NOMO-1 (cell line): ENCODE results near the gene CTTNBP2NL.
A peak's percentile ranks its signal among the peaks of the same experiment; 100 is the strongest.
"Not testable (repeated sequence)": the region's sequence is repeated elsewhere in the genome, so short reads cannot be mapped to it uniquely, and the experiment has no call there.

Experiments used
- DNase-seq, 2 experiments: peaks; one replicate each; lab custom pipeline; 2025; ENCODE audit not compliant: unreplicated experiment in 2 of 2; lab: John Stamatoyannopoulos, UW

The CTTNBP2NL gene

GRCh38 chr1:112386024-112386723 is 9.8 kb upstream of the CTTNBP2NL start:
- DNase-seq, result no peak

GRCh38 chr1:112386731-112387346 is 9.2 kb upstream of the CTTNBP2NL start:
- DNase-seq, result no peak

GRCh38 chr1:112387807-112388206 is 8.2 kb upstream of the CTTNBP2NL start:
- no peak for DNase-seq

GRCh38 chr1:112388436-112388835 is 7.6 kb upstream of the CTTNBP2NL start:
- no peak for DNase-seq

GRCh38 chr1:112389689-112390088 is 6.3 kb upstream of the CTTNBP2NL start:
- no peak for DNase-seq

GRCh38 chr1:112390335-112390734 is 5.7 kb upstream of the CTTNBP2NL start:
- not testable (repeated sequence) for DNase-seq

GRCh38 chr1:112390775-112391602 is 5.0 kb upstream of the CTTNBP2NL start:
- peak; percentile 77 to 85 for DNase-seq

- DNase-seq, result no peak
These were observed 4.4 kb upstream of the CTTNBP2NL start for GRCh38 chr1:112391603-112391940.

GRCh38 chr1:112393631-112393974 is 2.4 kb upstream of the CTTNBP2NL start:
- DNase-seq, result no peak

GRCh38 chr1:112394743-112395062 is 1.3 kb upstream of the CTTNBP2NL start:
- DNase-seq, result no peak

- no peak for DNase-seq
These were observed 676 bp upstream of the CTTNBP2NL start for GRCh38 chr1:112395256-112395820.

- no peak for DNase-seq
These were observed 848 bp downstream of the CTTNBP2NL start for GRCh38 chr1:112396653-112397471.

- peak in 1 of 2 experiments; percentile 13 for DNase-seq
These were observed 1.8 kb downstream of the CTTNBP2NL start for GRCh38 chr1:112397841-112398240.

- DNase-seq, result no peak
These were observed 3.4 kb downstream of the CTTNBP2NL start for GRCh38 chr1:112399456-112399855.

- DNase-seq, result not testable (repeated sequence)
These were observed 4.7 kb downstream of the CTTNBP2NL start for GRCh38 chr1:112400706-112401105.

GRCh38 chr1:112402682-112403643 is 6.9 kb downstream of the CTTNBP2NL start:
- DNase-seq, result no peak

- DNase-seq, result no peak
These were observed 10.8 kb downstream of the CTTNBP2NL start for GRCh38 chr1:112406771-112407170.

GRCh38 chr1:112409414-112409813 is 13.4 kb downstream of the CTTNBP2NL start:
- DNase-seq, result no peak

- DNase-seq, result no peak
These were observed 14.7 kb downstream of the CTTNBP2NL start for GRCh38 chr1:112410673-112411072.

- no peak for DNase-seq
These were observed 21.3 kb downstream of the CTTNBP2NL start for GRCh38 chr1:112417271-112417670.
